ENCODE measurements around the gene TBX10. TPM values are rescaled to one million over a fixed set of nuclear protein-coding genes. Genes with fewer than 3 reads are reported as not detected.
"Not testable (repeated sequence)": the region's sequence is repeated elsewhere in the genome, so short reads cannot be mapped to it uniquely, and the experiment has no call there.

TBX10 gene
- total RNA-seq: not detected

GRCh38 chr11:67639438-67639859, at the start of gene TBX10:
TBX10 (minus strand) TSS chr11:67639763; CDS start chr11:67639472, 291 bp downstream.
- FAIRE-seq: no peak
- DNase-seq (ENCODE audit: low spot score in 2 of 2): no peak

GRCh38 chr11:67689178-67689577, 49.6 kb upstream of the TBX10 start:
- DNase-seq (ENCODE audit: low spot score in 2 of 2) (no peak), FAIRE-seq (no peak)

GRCh38 chr11:67687986-67688385, 48.4 kb upstream of the TBX10 start:
- FAIRE-seq: no peak

GRCh38 chr11:67685641-67686332, 46.2 kb upstream of the TBX10 start:
- DNase-seq (ENCODE audit: low spot score in 2 of 2); FAIRE-seq: not testable (repeated sequence)

More at GRCh38 chr11:67687986-67688385, 48.4 kb upstream of the TBX10 start:
- no peak for DNase-seq (ENCODE audit: low spot score in 2 of 2)

GRCh38 chr11:67682126-67683034, 42.8 kb upstream of the TBX10 start:
- DNase-seq (ENCODE audit: low spot score in 2 of 2); FAIRE-seq: not testable (repeated sequence)

GRCh38 chr11:67680696-67681470, 41.3 kb upstream of the TBX10 start:
- DNase-seq (ENCODE audit: low spot score in 2 of 2) (no peak), FAIRE-seq (no peak)

- FAIRE-seq: no peak
- no peak for DNase-seq (ENCODE audit: low spot score in 2 of 2)
Observed at GRCh38 chr11:67675058-67675747, 35.6 kb upstream of the TBX10 start.

- no peak for FAIRE-seq
Observed at GRCh38 chr11:67674442-67674871, 34.9 kb upstream of the TBX10 start, which contains the start of gene ALDH3B2. ALDH3B2 (minus strand) TSS chr11:67674623; CDS start chr11:67666935, 7,688 bp downstream.

GRCh38 chr11:67673902-67674301, 34.3 kb upstream of the TBX10 start:
- FAIRE-seq (no peak), DNase-seq (ENCODE audit: low spot score in 2 of 2) (no peak)

More at GRCh38 chr11:67674442-67674871, 34.9 kb upstream of the TBX10 start, which contains the start of gene ALDH3B2:
- no peak for DNase-seq (ENCODE audit: low spot score in 2 of 2)

GRCh38 chr11:67673358-67673757, 33.8 kb upstream of the TBX10 start:
- DNase-seq (ENCODE audit: low spot score in 2 of 2) (no peak), FAIRE-seq (no peak)

- no peak for FAIRE-seq
- DNase-seq (ENCODE audit: low spot score in 2 of 2): no peak
Observed at GRCh38 chr11:67671211-67671520, 31.6 kb upstream of the TBX10 start.

GRCh38 chr11:67670316-67671210, 31.0 kb upstream of the TBX10 start:
- DNase-seq (ENCODE audit: low spot score in 2 of 2) (no peak), FAIRE-seq (no peak)

- no peak for FAIRE-seq
- no peak for DNase-seq (ENCODE audit: low spot score in 2 of 2)
Observed at GRCh38 chr11:67668192-67668551, 28.6 kb upstream of the TBX10 start.

- no peak for FAIRE-seq
- DNase-seq (ENCODE audit: low spot score in 2 of 2): no peak
Observed at GRCh38 chr11:67667490-67668191, 28.1 kb upstream of the TBX10 start.

- DNase-seq (ENCODE audit: low spot score in 2 of 2): no peak
- no peak for FAIRE-seq
Observed at GRCh38 chr11:67666676-67667489, 27.3 kb upstream of the TBX10 start.

GRCh38 chr11:67666303-67666645, 26.7 kb upstream of the TBX10 start:
- no peak for DNase-seq (ENCODE audit: low spot score in 2 of 2)
- FAIRE-seq: no peak

- FAIRE-seq (no peak), DNase-seq (ENCODE audit: low spot score in 2 of 2) (no peak)
Observed at GRCh38 chr11:67665541-67666302, 26.2 kb upstream of the TBX10 start.
